Measurements from ENCODE around the gene MGA.

MGA gene

GRCh38 chr15:41792000-41792637 is 131.9 kb downstream of the MGA start:
- TF ChIP-seq ZC3H10 (CRISPR knock-in tag; IDR thresholded peaks at IDR 0.05), result no peak
- no peak for TF ChIP-seq ISL1 (CRISPR knock-in tag; IDR thresholded peaks at IDR 0.05)
- TF ChIP-seq TOX (CRISPR knock-in tag; IDR thresholded peaks at IDR 0.05; ENCODE audit: borderline replicate concordance), result no peak
- TF ChIP-seq ESRRG (CRISPR knock-in tag; IDR thresholded peaks at IDR 0.05), result no peak
- no peak for TF ChIP-seq PATZ1 (CRISPR knock-in tag; IDR thresholded peaks at IDR 0.05; ENCODE audit: borderline replicate concordance)
- TF ChIP-seq ZFP30 (CRISPR knock-in tag; IDR thresholded peaks at IDR 0.05), result no peak
- TF ChIP-seq RARB (CRISPR knock-in tag; IDR thresholded peaks at IDR 0.05), result no peak
- no peak for TF ChIP-seq CSRNP3 (CRISPR knock-in tag; IDR thresholded peaks at IDR 0.05)
- no peak for TF ChIP-seq ZFP3 (CRISPR knock-in tag; IDR thresholded peaks at IDR 0.05)
- no peak for ATAC-seq

- TF ChIP-seq ZNF8 (CRISPR knock-in tag; IDR thresholded peaks at IDR 0.05), result no peak
- no peak for TF ChIP-seq SNAI2 (CRISPR knock-in tag; IDR thresholded peaks at IDR 0.05)
- no peak for TF ChIP-seq CSRNP3 (CRISPR knock-in tag; IDR thresholded peaks at IDR 0.05)
- TF ChIP-seq CREB5 (CRISPR knock-in tag; IDR thresholded peaks at IDR 0.05; ENCODE audit: low read depth), result no peak
- TF ChIP-seq ZNF70 (CRISPR knock-in tag; IDR thresholded peaks at IDR 0.05), result no peak
- no peak for ATAC-seq
Observed at GRCh38 chr15:41794081-41794480, 133.9 kb downstream of the MGA start.

GRCh38 chr15:41795996-41796856 is 136.0 kb downstream of the MGA start:
- no peak for TF ChIP-seq RARB (CRISPR knock-in tag; IDR thresholded peaks at IDR 0.05)
- peak; percentile 17; the same call in 1 of the 2 replicates for TF ChIP-seq TCF4 (CRISPR knock-in tag; IDR thresholded peaks at IDR 0.05; ENCODE audit: borderline replicate concordance)
- no peak for TF ChIP-seq TOX (CRISPR knock-in tag; IDR thresholded peaks at IDR 0.05; ENCODE audit: borderline replicate concordance)
- TF ChIP-seq CSDC2 (CRISPR knock-in tag; IDR thresholded peaks at IDR 0.05), result no peak
- TF ChIP-seq, protein P1, sequence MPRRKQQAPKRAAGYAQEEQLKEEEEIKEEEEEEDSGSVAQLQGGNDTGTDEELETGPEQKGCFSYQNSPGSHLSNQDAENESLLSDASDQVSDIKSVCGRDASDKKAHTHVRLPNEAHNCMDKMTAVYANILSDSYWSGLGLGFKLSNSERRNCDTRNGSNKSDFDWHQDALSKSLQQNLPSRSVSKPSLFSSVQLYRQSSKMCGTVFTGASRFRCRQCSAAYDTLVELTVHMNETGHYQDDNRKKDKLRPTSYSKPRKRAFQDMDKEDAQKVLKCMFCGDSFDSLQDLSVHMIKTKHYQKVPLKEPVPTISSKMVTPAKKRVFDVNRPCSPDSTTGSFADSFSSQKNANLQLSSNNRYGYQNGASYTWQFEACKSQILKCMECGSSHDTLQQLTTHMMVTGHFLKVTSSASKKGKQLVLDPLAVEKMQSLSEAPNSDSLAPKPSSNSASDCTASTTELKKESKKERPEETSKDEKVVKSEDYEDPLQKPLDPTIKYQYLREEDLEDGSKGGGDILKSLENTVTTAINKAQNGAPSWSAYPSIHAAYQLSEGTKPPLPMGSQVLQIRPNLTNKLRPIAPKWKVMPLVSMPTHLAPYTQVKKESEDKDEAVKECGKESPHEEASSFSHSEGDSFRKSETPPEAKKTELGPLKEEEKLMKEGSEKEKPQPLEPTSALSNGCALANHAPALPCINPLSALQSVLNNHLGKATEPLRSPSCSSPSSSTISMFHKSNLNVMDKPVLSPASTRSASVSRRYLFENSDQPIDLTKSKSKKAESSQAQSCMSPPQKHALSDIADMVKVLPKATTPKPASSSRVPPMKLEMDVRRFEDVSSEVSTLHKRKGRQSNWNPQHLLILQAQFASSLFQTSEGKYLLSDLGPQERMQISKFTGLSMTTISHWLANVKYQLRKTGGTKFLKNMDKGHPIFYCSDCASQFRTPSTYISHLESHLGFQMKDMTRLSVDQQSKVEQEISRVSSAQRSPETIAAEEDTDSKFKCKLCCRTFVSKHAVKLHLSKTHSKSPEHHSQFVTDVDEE (CRISPR knock-in tag; IDR thresholded peaks at IDR 0.05), result no peak
- TF ChIP-seq, protein P2, sequence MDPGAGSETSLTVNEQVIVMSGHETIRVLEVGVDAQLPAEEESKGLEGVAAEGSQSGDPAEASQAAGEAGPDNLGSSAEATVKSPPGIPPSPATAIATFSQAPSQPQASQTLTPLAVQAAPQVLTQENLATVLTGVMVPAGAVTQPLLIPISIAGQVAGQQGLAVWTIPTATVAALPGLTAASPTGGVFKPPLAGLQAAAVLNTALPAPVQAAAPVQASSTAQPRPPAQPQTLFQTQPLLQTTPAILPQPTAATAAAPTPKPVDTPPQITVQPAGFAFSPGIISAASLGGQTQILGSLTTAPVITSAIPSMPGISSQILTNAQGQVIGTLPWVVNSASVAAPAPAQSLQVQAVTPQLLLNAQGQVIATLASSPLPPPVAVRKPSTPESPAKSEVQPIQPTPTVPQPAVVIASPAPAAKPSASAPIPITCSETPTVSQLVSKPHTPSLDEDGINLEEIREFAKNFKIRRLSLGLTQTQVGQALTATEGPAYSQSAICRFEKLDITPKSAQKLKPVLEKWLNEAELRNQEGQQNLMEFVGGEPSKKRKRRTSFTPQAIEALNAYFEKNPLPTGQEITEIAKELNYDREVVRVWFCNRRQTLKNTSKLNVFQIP (CRISPR knock-in tag; IDR thresholded peaks at IDR 0.05; ENCODE audit: borderline replicate concordance, low read depth), result no peak
- peak; percentile 85 for ATAC-seq

Measured in SK-N-SH treated with all-trans-retinoic acid at 6 μM for 48 hours (cell line).